B cell (primary cell): Measurements from ENCODE around the gene HIBADH. TPM values are rescaled to one million over a fixed set of nuclear protein-coding genes. Genes with fewer than 3 reads are reported as not detected.

Experiments used
- ATAC-seq: fragments of 200-7000 bp; cut with Tn5 transposase; one replicate; pipeline ENCODE4 v1.10.0; 2021; ENCODE audit warnings: low read depth, mild to moderate bottlenecking, moderate number of reproducible peaks, moderate library complexity
- CTCF ChIA-PET: fragments of 350-600 bp; sonication (Branson Sonifier 250); formaldehyde crosslinking; loops from one replicate; lab custom pipeline; 2021; ENCODE audit warnings: antibody characterized with exemption, inconsistent platforms; lab: Charles Lee
- POLR2A ChIA-PET: fragments of 350-600 bp; sonication (Branson Sonifier 250); formaldehyde crosslinking; loops from one replicate; lab custom pipeline; 2021; ENCODE audit warnings: antibody characterized with exemption; lab: Charles Lee
- DNase-seq: peaks from one replicate; pipeline ENCODE4 v3.0.0; 2013
- H2AFZ ChIP-seq: 2 replicates; pipeline ENCODE4 v1.6.1; 2012; ENCODE audit warnings: mild to moderate bottlenecking, low read depth, low read length; ENCODE audit not compliant: insufficient read depth, poor library complexity, severe bottlenecking
- H3K27ac ChIP-seq, 2 donors: 1 replicate in 1 of 2; 2 replicates in 1 of 2; pipeline ENCODE4 v1.5.1; 2012 to 2013; ENCODE audit warnings: low read length in 2 of 2, mild to moderate bottlenecking in 2 of 2, moderate library complexity in 1 of 2
- H3K27me3 ChIP-seq, 4 experiments: fragments of 200-600 bp in 1 of 4; sonication (generic) in 1 of 4; replicated peaks in 1 of 4; 1 replicate in 2 of 4; 2 replicates in 2 of 4; pipeline versions ENCODE4 v1.6.1 to v1.7.0; 2013 to 2016; ENCODE audit warnings: low read length in 3 of 4, mild to moderate bottlenecking in 2 of 4, mixed read lengths in 1 of 4, moderate library complexity in 1 of 4; ENCODE audit not compliant: insufficient read depth in 4 of 4, control insufficient read depth in 3 of 4; ENCODE audit errors: control extremely low read depth in 1 of 4
- H3K36me3 ChIP-seq, 2 experiments: replicated peaks in 1 of 2; 1 replicate in 1 of 2; 2 replicates in 1 of 2; pipeline versions ENCODE4 v1.6.1 to v1.7.1; 2013; ENCODE audit warnings: low read length in 1 of 2; ENCODE audit not compliant: insufficient read depth in 2 of 2, control insufficient read depth in 1 of 2; ENCODE audit errors: control extremely low read depth in 1 of 2, extremely low read depth in 1 of 2
- H3K4me1 ChIP-seq, 2 donors: fragments of 200-600 bp in 1 of 2; sonication (generic) in 1 of 2; 1 replicate in 1 of 2; 2 replicates in 1 of 2; pipeline versions ENCODE4 v1.5.1 to v1.6.1; 2013 to 2017; ENCODE audit warnings: low read length in 2 of 2; ENCODE audit not compliant: control insufficient read depth in 2 of 2, insufficient read depth in 2 of 2
- H3K4me2 ChIP-seq: replicated peaks from 2 replicates; pipeline ENCODE3; 2012; ENCODE audit warnings: mild to moderate bottlenecking, low read depth, low read length; ENCODE audit not compliant: poor library complexity, severe bottlenecking
- H3K4me3 ChIP-seq, 5 experiments: fragments of 200-600 bp in 1 of 5; sonication (generic) in 1 of 5; 1 replicate in 3 of 5; 2 replicates in 2 of 5; pipeline versions ENCODE4 v1.5.1 to v1.7.0; 2011 to 2016; ENCODE audit warnings: low read length in 4 of 5, mild to moderate bottlenecking in 4 of 5, low read depth in 2 of 5, control low read depth in 1 of 5, moderate library complexity in 1 of 5; ENCODE audit not compliant: insufficient read depth in 1 of 5; ENCODE audit errors: control extremely low read depth in 1 of 5, extremely low read depth in 1 of 5
- H3K79me2 ChIP-seq: fragments of 200-600 bp; sonication (generic); one replicate; pipeline ENCODE4 v1.6.0; 2016; ENCODE audit warnings: low read length; ENCODE audit not compliant: control insufficient read depth, insufficient read depth
- H3K9ac ChIP-seq: fragments of 200-600 bp; sonication (generic); 2 replicates; pipeline ENCODE4 v1.6.1; 2017; ENCODE audit warnings: mild to moderate bottlenecking, low read length, moderate library complexity
- H3K9me3 ChIP-seq, 3 donors: one replicate each; pipeline versions ENCODE4 v1.6.1 to v1.7.1; 2013; ENCODE audit warnings: low read length in 2 of 3; ENCODE audit not compliant: control insufficient read depth in 2 of 3, insufficient read depth in 1 of 3; ENCODE audit errors: control extremely low read depth in 1 of 3
- H4K20me1 ChIP-seq: 2 replicates; pipeline ENCODE4 v1.6.0; 2012; ENCODE audit warnings: mild to moderate bottlenecking, low read length; ENCODE audit not compliant: insufficient read depth, control insufficient read depth, poor library complexity, severe bottlenecking
- H3K27ac Mint-ChIP-seq: one replicate; pipeline ENCODE4 v1.8.0; 2021; ENCODE audit warnings: mixed read lengths
- H3K27me3 Mint-ChIP-seq: one replicate; pipeline ENCODE4 v1.8.0; 2021; ENCODE audit warnings: mixed read lengths
- H3K4me1 Mint-ChIP-seq: one replicate; pipeline ENCODE4 v1.8.0; 2021; ENCODE audit warnings: mixed read lengths
- H3K4me3 Mint-ChIP-seq: one replicate; pipeline ENCODE4 v1.8.0; 2021; ENCODE audit warnings: mixed read lengths
- H3K9me3 Mint-ChIP-seq: one replicate; pipeline ENCODE4 v1.8.0; 2022; ENCODE audit warnings: mixed read lengths; ENCODE audit not compliant: insufficient read depth
- CTCF ChIP-seq: fragments of 200-600 bp; IDR thresholded peaks from one replicate; pipeline ENCODE4 v1.8.0; 2022; ENCODE audit warnings: antibody characterized with exemption, mild to moderate bottlenecking
- EZH2 ChIP-seq: IDR thresholded peaks from 2 replicates; pipeline ENCODE4 v1.6.1; 2012; ENCODE audit warnings: borderline replicate concordance, low read depth, mild to moderate bottlenecking, moderate library complexity, low read length; ENCODE audit not compliant: insufficient read depth, poor library complexity, severe bottlenecking
- WGBS: methylation state at CpG from one replicate; pipeline ENCODE4 v1.1.5; 2013; ENCODE audit warnings: missing lambda C conversion rate; ENCODE audit not compliant: insufficient coverage; 5-methylcytosine and 5-hydroxymethylcytosine counted together
- intact Hi-C: fragments of 100-400 bp; cut with micrococcal nuclease; formaldehyde crosslinking; loops from one replicate; pipeline ENCODE4 v1.10.0; 2022
- polyA plus RNA-seq: library from polyadenylated mRNA; depleted of rRNA; stranded (reverse); fragments of >200 nt; gene quantifications from 2 replicates; pipeline ENCODE4 v1.2.3, GENCODE V29; 2012
- total RNA-seq, 2 donors: library from RNA; stranded (reverse); fragments of 120-200 nt in 1 of 2; gene quantifications; 1 replicate in 1 of 2; 2 replicates in 1 of 2; pipeline versions ENCODE4 v1.2.3 to v1.2.4, GENCODE V29; 2013 to 2022

HIBADH gene
- total and polyA plus RNA-seq, 2 donors (not counting 1 experiment from before 2014, with no cell fraction given): 6.9 to 14.1 TPM

DNA sequence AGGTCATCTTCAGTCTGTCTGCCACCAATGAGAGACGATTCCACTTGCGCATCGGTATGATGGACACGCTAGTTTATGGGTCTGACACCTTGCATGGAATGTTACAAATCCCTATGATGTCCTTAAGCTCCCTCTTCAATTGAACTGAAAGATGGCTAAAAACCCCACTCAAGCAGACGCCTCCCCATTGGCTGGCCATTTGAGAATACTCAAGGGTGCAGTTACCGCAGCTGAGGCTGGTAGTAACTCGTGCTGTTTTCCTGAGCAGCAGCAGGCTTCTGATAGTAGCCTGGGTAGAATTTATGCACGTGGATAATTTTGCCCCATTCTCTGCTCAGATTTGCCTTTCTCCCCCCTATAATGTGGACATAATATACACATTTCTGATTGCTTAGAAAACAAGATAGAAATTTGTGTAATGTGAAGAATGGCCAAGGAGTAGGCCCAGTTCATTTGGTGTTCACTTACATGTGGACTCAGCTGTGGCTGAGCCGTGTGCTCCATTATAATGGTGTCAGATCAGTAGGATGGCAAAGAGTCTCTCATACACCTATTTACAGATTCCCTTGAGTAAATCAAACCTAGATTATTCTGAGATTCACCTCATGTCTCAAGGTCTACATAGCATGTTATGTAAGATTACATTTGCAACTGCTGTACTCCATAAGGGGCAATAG is 142.8 kb downstream of the HIBADH start:
- H3K36me3 ChIP-seq: no peaks in the 10 kb centered on the region
- H3K4me1 ChIP-seq: no peaks in the 10 kb centered on the region
- no peak overlapping the region for H3K4me3 Mint-ChIP-seq
- no peaks in the 10 kb centered on the region for H4K20me1 ChIP-seq
- ChIA-PET POLR2A (no interaction called here), CTCF (interaction anchor here (1.5 kb wide), 1 partner anchor 128 kb away, joined by 3 read pairs; no protein-coding TSS in a partner anchor)
- H3K4me3 ChIP-seq: no peak overlapping the region
- WGBS: 100% methylated on average over 7 of the region's 9 CpGs
- H3K79me2 ChIP-seq: no peaks in the 10 kb centered on the region
- H3K9me3 ChIP-seq: no peaks in the 10 kb centered on the region
- H3K27ac Mint-ChIP-seq: no peak overlapping the region
- peaks cover 2% of the 10 kb centered on the region for H3K9me3 Mint-ChIP-seq
- H3K27me3 ChIP-seq: no peaks in the 10 kb centered on the region
- no peaks in the 10 kb centered on the region for H3K4me1 Mint-ChIP-seq
- H2AFZ ChIP-seq: no peak overlapping the region
- H3K27ac ChIP-seq: no peak overlapping the region
- intact Hi-C loops: no loop called here
- no peak overlapping the region for H3K4me2 ChIP-seq
- no peak overlapping the region for H3K9ac ChIP-seq
- H3K27me3 Mint-ChIP-seq: no peaks in the 10 kb centered on the region
- no peak for TF ChIP-seq EZH2
- no peak for TF ChIP-seq CTCF
- ATAC-seq (no peak), DNase-seq (no peak)

DNA sequence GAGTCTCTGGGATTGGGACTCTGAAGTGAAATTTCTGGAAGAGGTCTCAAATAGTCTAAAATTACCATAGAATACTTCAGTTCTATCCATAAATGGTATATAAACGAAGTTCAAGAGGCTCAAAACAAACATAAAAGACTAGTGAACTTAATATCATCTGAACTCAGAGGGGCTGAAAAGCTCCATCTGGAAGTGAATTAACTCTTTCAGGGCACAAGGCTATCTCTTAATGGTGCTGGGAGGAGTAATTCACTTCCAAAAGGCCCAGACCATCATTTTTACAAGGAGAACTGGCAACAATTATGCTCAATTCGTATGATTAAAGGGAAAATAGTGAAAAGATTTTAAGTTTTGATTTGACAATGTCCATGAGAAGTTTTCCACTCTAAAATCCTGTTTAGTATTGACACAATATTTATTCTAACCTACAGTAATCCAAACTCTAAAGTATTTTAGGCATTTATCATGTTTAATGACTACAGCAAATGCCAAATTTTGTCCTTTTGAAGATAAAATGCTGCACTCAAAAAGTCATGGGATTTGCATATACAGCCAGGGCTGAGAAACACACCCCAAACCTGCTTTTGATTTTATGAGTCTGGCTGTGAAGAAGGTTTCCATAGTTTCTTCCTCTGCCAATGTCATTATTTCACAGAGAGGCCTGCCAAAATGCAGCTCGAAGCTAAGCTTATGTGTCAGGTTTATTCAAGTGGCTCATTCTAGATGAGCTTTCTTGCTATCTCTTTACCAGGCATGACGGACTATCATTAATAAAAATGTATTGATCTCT is 143.9 kb downstream of the HIBADH start:
- Histone ChIP-seq H3K27ac (no peak overlapping the region), H3K9me3 (no peaks in the 10 kb centered on the region), H3K4me1 (no peaks in the 10 kb centered on the region), H3K36me3 (no peaks in the 10 kb centered on the region), H3K9ac (no peak overlapping the region), H2AFZ (no peak overlapping the region), H3K4me3 (no peak overlapping the region), H4K20me1 (no peaks in the 10 kb centered on the region), H3K27me3 (no peaks in the 10 kb centered on the region), H3K4me2 (no peak overlapping the region), H3K79me2 (no peaks in the 10 kb centered on the region)
- POLR2A ChIA-PET: no interaction called here
- Mint-ChIP-seq H3K27me3 (no peaks in the 10 kb centered on the region), H3K4me3 (no peak overlapping the region), H3K9me3 (no peaks in the 10 kb centered on the region), H3K4me1 (no peaks in the 10 kb centered on the region), H3K27ac (no peak overlapping the region)
- intact Hi-C loops: no loop called here
- WGBS: no CpG with 5 or more reads among the region's 4 CpGs
- CTCF ChIA-PET: no interaction called here
- TF ChIP-seq EZH2: no peak
- no peak for TF ChIP-seq CTCF
- ATAC-seq (no peak), DNase-seq (no peak)
